H1 (cell line): ENCODE results near the gene PLEKHM3. TPM values are rescaled to one million over a fixed set of nuclear protein-coding genes. Genes with fewer than 3 reads are reported as not detected.

Experiments
- PHF8 ChIP-seq: fragments of 200-600 bp; sonication (generic); conservative IDR thresholded peaks from 2 replicates; pipeline ENCODE4 v1.7.1; 2012; ENCODE audit warnings: low read depth, mild to moderate bottlenecking, inconsistent platforms, low read length, moderate library complexity
- RBBP5 ChIP-seq: IDR thresholded peaks from 2 replicates; pipeline ENCODE4 v1.7.1; 2012; ENCODE audit warnings: low read depth, mild to moderate bottlenecking, inconsistent platforms, low read length, moderate library complexity, borderline replicate concordance
- SP4 ChIP-seq: IDR thresholded peaks from 2 replicates; pipeline ENCODE4 v1.6.1; 2012; ENCODE audit warnings: low read length, inconsistent platforms
- SUZ12 ChIP-seq: fragments of 200-600 bp; sonication (generic); IDR thresholded peaks from 2 replicates; pipeline ENCODE4 v1.6.1; 2012; ENCODE audit warnings: mild to moderate bottlenecking, inconsistent platforms, low read length, moderate library complexity, mixed read lengths
- polyA plus RNA-seq, 7 experiments: library from polyadenylated mRNA; depleted of rRNA in 3 of 7; stranded (reverse) in 5 of 7; unstranded in 2 of 7; fragments of >200 nt in 5 of 7; fragments of 200-250 nt in 2 of 7; gene quantifications; 1 replicate in 5 of 7; 2 replicates in 1 of 7; 4 replicates in 1 of 7; pipeline versions ENCODE4 v1.2.1 to v1.2.3, GENCODE V29; 2011 to 2013; ENCODE audit warnings: missing spikeins in 2 of 7, mixed read lengths in 2 of 7
- total RNA-seq: library from RNA; stranded (reverse); fragmentation: NEBNext Ultra II Directional; extraction: Animal tissue kit (Norgen Biotek cat#: 25700); gene quantifications from 2 replicates; pipeline ENCODE4 v1.2.1, GENCODE V29; 2021
- TF ChIP-seq, protein P1 (sequence below): IDR thresholded peaks from 2 replicates; pipeline ENCODE4 v1.6.1; 2011; ENCODE audit warnings: low read depth, mild to moderate bottlenecking, low read length; ENCODE audit not compliant: insufficient read depth

The PLEKHM3 gene
- total and polyA plus RNA-seq, 2 of the 8 experiments (the other 6 are each of a cell fraction or from before 2014, with no cell fraction given), result 2.3 to 5.8 TPM

DNA sequence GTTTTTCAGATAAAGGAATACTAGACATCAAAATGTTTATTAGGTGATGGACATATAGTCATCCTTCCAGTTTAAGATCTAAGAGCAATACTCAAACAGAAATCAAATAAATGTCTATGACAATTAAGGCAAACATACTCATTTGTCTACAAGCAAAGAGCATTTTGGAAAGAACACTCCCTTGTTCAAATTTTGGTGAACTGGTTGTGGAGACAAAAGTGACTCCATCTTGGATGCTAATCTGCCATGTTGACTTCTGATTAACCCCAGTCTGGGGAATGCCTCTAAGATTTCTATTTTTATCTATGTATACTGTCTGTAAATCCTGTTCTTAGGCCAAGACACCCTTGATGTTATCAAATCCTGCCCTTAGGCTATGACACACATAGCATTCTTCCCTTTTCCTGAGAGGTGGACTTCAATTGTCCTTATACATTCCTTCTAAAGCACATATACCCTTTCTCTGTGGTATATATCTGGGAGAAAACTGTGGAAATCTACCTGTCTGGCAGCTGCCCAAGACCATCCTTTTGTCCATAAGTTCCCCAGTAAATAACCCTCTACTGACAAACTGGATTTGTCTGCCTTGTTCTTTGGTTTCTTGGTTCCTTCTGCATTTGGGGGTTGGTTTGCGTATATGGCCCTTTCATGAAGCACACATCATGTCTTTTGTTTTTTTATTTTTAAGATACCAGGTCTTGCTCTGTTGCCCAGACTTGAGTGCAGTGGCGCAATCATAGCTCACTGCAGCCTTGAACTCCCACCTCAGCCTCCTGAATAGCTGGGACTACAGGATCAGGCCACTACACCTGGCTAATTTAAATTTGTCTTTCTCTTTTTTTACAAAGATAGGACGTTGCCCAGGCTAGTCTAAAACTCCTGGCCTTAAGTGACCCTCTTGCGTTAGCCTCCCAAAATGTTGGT lies 12.5 kb upstream of the PLEKHM3 start (continued):
- TF ChIP-seq RBBP5 (no peak), SP4 (no peak), SUZ12 (no peak), PHF8 (no peak)
- TF ChIP-seq, protein P1, sequence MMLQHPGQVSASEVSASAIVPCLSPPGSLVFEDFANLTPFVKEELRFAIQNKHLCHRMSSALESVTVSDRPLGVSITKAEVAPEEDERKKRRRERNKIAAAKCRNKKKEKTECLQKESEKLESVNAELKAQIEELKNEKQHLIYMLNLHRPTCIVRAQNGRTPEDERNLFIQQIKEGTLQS, result no peak
